ENCODE measurements around the gene ZSWIM5.

DNA sequence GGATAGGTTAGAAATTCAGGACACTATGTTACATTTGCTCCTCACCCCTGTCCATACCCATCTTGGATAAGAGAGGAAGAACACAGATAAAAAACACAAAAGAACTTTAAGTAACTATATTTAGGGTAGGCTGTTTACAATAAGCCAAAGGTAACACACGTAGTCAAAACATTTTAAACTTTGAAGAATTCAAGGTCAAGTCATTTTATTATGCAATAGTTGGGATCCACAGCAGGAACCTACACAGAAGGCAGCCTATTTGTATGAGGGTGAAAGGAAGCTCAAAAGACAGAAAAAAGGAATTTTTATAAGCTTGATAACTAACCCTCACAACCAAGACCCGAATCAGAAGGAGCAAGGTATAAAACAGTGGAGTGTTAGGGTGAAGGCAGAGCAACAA lies 89.6 kb downstream of the ZSWIM5 start:
- no peak for TF ChIP-seq POLR2A (IDR thresholded peaks at IDR 0.05)
- TF ChIP-seq, protein P1, sequence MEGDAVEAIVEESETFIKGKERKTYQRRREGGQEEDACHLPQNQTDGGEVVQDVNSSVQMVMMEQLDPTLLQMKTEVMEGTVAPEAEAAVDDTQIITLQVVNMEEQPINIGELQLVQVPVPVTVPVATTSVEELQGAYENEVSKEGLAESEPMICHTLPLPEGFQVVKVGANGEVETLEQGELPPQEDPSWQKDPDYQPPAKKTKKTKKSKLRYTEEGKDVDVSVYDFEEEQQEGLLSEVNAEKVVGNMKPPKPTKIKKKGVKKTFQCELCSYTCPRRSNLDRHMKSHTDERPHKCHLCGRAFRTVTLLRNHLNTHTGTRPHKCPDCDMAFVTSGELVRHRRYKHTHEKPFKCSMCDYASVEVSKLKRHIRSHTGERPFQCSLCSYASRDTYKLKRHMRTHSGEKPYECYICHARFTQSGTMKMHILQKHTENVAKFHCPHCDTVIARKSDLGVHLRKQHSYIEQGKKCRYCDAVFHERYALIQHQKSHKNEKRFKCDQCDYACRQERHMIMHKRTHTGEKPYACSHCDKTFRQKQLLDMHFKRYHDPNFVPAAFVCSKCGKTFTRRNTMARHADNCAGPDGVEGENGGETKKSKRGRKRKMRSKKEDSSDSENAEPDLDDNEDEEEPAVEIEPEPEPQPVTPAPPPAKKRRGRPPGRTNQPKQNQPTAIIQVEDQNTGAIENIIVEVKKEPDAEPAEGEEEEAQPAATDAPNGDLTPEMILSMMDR (IDR thresholded peaks at IDR 0.05), result no peak

All from breast epithelium (tissue), 3 donors.